GM19468 (cell line): ENCODE data around the gene ENTHD1.
"Not testable (repeated sequence)": the region's sequence is repeated elsewhere in the genome, so short reads cannot be mapped to it uniquely, and the experiment has no call there.

ENCODE experiments used
- ATAC-seq: cut with Tn5 transposase; IDR thresholded peaks from one replicate; pipeline ENCODE4 v1.9.1; 2021; ENCODE audit warnings: mild to moderate bottlenecking, moderate library complexity, moderate number of reproducible peaks; ENCODE audit not compliant: unreplicated experiment; ENCODE audit errors: extremely low read depth

ENTHD1 gene

GRCh38 chr22:39901565-39902146 is 8.1 kb upstream of the ENTHD1 start:
- ATAC-seq, result no peak

GRCh38 chr22:39900306-39901227 is 7.0 kb upstream of the ENTHD1 start, which contains the start of gene GRAP2:
GRAP2 (plus strand) TSS chr22:39901084; CDS start chr22:39947107, 46,023 bp downstream.
- ATAC-seq, result no peak

- ATAC-seq, result peak; percentile 51
These were observed 5.4 kb upstream of the ENTHD1 start for GRCh38 chr22:39898997-39899396.

- ATAC-seq, result no peak
These were observed 4.3 kb upstream of the ENTHD1 start for GRCh38 chr22:39897841-39898240.

- no peak for ATAC-seq
These were observed 2.9 kb upstream of the ENTHD1 start for GRCh38 chr22:39896313-39896996.

GRCh38 chr22:39895682-39896081 is 2.1 kb upstream of the ENTHD1 start:
- ATAC-seq, result no peak

GRCh38 chr22:39894554-39895092 is 1.1 kb upstream of the ENTHD1 start:
- no peak for ATAC-seq

- not testable (repeated sequence) for ATAC-seq
These were observed 3.6 kb downstream of the ENTHD1 start for GRCh38 chr22:39889924-39890323.

- no peak for ATAC-seq
These were observed 10.5 kb downstream of the ENTHD1 start for GRCh38 chr22:39883057-39883456.

GRCh38 chr22:39880722-39881121 is 12.8 kb downstream of the ENTHD1 start:
- ATAC-seq, result no peak

GRCh38 chr22:39877079-39877845 is 16.3 kb downstream of the ENTHD1 start:
- ATAC-seq, result no peak

GRCh38 chr22:39875176-39875885 is 18.2 kb downstream of the ENTHD1 start:
- ATAC-seq, result not testable (repeated sequence)

- no peak for ATAC-seq
These were observed 19.6 kb downstream of the ENTHD1 start for GRCh38 chr22:39873965-39874364.

- no peak for ATAC-seq
These were observed 21.0 kb downstream of the ENTHD1 start for GRCh38 chr22:39872548-39872947.

- no peak for ATAC-seq
These were observed 22.4 kb downstream of the ENTHD1 start for GRCh38 chr22:39871008-39871798.

- not testable (repeated sequence) for ATAC-seq
These were observed 23.8 kb downstream of the ENTHD1 start for GRCh38 chr22:39869797-39870196.

GRCh38 chr22:39868741-39869140 is 24.8 kb downstream of the ENTHD1 start:
- ATAC-seq, result no peak

GRCh38 chr22:39859903-39860588 is 33.5 kb downstream of the ENTHD1 start:
- no peak for ATAC-seq
